GM18505 (cell line): ENCODE measurements around the gene TMEM60.
"Not testable (repeated sequence)": the region's sequence is repeated elsewhere in the genome, so short reads cannot be mapped to it uniquely, and the experiment has no call there.

Source experiments
- ATAC-seq: cut with Tn5 transposase; IDR thresholded peaks from one replicate; pipeline ENCODE4 v1.9.1; 2021; ENCODE audit not compliant: unreplicated experiment
- POLR2A ChIP-seq: IDR thresholded peaks from 4 replicates; pipeline ENCODE4 v1.6.1; 2011; ENCODE audit warnings: borderline replicate concordance; ENCODE audit not compliant: insufficient read depth, insufficient read length; ENCODE audit errors: extremely low read depth

TMEM60 gene

GRCh38 chr7:77798394-77799077 is at the start of gene TMEM60, which contains the start of gene PHTF2:
TSS of gene TMEM60 (minus strand) at chr7:77798434. CDS start at chr7:77794373, 4,061 bp downstream.
TSS of gene PHTF2 (plus strand) at chr7:77798773.
- TF ChIP-seq POLR2A: peak; percentile 63
- peak; percentile 86 for ATAC-seq

DNA sequence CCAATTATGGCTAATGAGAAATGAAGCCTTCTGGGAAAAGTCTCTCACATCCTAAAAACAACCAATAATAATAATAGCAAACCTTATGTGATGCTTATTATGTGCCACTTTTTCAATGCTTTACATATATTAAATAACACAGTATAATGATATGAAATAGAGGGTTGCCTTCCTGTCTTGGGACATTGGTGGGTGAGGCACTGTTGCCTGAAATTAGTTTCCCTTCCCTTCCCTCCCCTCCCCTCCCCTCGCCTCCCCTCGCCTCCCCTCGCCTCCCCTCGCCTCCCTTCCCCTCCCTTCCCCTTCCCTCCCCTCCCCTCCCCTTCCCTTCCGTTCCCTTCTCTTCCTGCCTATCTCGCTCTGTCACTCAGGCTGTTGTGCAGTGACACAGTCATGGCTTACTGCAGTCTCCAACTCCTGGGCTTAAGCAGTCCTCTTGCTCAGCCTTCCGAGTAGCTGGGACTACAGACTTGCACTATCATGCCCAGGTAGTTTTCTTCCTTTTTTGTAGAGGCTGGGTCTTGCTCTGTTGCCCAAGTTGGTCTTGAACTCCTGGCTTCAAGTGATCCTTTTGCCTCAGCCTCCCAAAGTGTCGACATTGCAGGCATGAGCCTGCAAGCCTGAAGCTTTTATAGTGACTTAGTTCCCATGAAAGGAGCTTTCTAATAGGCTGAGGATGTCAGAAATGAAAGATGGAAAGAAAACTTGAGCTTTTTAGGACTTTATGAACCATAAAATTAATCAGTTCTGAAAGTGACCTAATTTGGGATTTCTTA is 48.3 kb upstream of the TMEM60 start:
- no peak for ATAC-seq
- TF ChIP-seq POLR2A: no peak

DNA sequence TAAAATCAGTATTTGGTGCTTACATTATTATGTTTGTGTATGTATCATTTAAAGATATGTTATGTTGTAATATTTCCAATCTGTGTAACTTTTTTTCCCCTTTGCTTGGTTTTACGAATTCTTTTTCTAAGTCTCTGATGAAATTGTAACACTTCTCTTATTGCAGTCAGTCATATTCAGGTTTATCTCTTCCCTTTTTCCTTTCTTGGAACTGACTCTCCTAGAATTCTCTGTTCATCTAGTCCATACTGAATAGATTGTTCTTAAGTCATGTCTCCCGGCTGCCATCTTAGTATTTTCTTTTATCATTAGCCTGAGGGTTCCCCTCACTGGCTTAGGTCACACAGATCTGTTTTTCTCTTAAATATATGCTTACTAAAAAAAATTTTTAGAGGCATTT is 45.0 kb upstream of the TMEM60 start:
- ATAC-seq: no peak
- no peak for TF ChIP-seq POLR2A

DNA sequence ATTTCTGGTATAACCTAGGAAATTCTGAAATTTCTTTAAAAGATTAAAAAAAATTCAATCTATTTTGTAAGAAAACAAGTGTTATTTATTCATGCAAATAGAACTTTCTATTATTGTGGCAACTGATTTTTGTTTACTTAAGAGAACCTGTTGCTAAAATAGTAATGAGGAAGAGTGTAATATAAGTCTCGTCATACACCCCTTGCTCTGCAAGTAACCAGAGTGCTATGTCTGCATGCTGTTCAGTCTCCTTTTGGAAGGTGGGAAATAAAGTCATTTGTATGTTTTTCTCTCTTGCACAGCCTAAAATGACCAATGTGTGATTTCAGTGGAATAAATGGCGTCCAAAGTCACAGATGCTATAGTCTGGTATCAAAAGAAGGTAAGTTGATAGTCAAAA is 41.7 kb upstream of the TMEM60 start:
- ATAC-seq: no peak

GRCh38 chr7:77838929-77839491 is 40.8 kb upstream of the TMEM60 start:
- no peak for ATAC-seq
- no peak for TF ChIP-seq POLR2A

More for the DNA sequence above, 41.7 kb upstream of the TMEM60 start:
- TF ChIP-seq POLR2A: no peak

DNA sequence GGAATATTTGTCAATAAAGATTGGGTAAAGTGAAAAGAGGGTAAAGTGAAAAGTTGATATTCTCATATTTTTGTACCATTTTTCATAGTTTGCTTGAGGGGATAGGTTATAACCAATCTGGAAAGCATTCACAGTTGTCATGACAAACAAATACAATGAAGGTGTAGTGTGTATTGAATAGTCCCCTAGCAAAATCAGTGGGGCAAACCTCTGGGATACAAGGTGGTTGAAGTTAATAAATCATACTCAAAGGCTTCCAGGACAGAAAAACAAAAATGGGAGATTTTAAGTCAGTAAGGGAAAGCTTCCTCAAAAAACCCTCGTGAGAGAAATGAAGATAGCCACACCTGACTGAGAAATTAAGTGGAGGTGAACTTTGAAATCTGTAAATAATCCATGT is 39.7 kb upstream of the TMEM60 start:
- TF ChIP-seq POLR2A: no peak
- no peak for ATAC-seq

DNA sequence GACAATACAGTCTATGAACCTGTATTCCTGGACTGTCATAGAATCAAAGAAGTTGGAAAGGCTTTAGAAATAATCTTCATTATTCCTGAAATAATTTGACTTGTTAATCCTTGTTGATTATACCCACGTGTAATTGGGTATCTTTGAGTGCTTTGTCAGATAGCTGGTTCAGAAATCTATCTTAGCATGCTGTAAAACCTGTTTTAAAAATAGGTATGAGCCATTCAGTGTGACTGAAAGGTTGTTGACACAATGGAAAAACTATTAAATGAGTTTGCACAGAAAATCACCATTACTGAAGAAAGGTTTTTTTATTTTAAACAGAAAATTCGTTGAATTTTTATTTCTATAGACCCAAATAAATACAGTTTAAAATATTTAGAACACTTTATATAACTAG is 39.0 kb upstream of the TMEM60 start:
- no peak for ATAC-seq
- no peak for TF ChIP-seq POLR2A

DNA sequence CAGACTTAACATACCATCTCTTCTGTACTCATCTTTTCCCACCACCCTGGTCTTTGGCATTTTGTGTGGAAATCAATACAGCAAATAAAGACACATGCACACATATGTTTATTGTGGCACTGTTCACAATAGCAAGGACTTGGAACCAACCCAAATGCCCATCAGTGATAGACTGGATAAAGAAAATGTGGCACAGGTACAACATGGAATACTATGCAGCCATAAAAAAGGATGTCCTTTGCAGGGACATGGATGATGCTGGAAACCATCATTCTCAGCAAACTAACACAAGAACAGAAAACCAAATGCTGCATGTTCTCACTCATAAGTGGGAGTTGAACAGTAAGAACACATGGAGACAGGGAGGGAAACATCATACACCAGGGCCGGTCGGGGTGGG is 38.2 kb upstream of the TMEM60 start:
- not testable (repeated sequence) for ATAC-seq

DNA sequence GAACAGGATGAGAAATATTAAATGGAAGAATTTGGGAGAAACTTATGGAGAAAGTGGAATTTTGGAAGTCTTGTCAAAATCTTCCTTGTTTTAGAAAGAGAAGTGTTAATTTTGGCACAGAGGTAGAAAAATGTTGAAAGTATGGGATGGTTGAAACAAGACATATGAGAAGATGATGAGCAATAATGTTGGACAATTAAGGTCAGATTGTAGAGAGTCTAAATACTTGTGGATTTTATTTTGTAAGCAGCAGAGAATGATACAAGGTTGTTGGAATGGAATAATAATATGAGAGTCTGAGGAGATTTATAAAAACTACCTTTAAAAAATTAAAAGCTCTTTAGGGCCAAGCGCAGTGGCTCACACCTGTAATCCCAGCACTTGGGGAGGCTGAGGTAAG is 34.9 kb upstream of the TMEM60 start:
- ATAC-seq: no peak
- no peak for TF ChIP-seq POLR2A

DNA sequence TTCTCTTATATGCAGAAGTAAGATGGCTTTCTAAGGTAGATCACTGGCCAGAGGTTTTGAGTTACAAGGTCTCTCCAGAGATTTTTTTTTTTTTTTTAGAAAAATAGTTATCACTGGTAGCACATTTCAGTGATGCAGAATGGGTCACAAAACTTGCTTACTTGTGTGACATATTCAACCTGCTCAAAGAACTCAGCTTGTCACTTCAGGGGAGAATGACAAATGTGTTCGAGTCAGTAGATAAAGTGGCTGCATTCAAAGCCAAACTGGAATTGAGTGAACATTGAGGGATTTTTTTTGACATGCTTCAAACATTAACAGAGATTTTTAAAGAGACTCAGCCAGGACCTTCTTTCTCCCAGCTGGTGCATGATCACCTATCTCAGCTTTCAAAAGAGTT is 33.7 kb upstream of the TMEM60 start:
- ATAC-seq: no peak
- TF ChIP-seq POLR2A: no peak

- no peak for TF ChIP-seq POLR2A
- ATAC-seq: no peak
Observed at GRCh38 chr7:77831481-77831880, 33.2 kb upstream of the TMEM60 start.

DNA sequence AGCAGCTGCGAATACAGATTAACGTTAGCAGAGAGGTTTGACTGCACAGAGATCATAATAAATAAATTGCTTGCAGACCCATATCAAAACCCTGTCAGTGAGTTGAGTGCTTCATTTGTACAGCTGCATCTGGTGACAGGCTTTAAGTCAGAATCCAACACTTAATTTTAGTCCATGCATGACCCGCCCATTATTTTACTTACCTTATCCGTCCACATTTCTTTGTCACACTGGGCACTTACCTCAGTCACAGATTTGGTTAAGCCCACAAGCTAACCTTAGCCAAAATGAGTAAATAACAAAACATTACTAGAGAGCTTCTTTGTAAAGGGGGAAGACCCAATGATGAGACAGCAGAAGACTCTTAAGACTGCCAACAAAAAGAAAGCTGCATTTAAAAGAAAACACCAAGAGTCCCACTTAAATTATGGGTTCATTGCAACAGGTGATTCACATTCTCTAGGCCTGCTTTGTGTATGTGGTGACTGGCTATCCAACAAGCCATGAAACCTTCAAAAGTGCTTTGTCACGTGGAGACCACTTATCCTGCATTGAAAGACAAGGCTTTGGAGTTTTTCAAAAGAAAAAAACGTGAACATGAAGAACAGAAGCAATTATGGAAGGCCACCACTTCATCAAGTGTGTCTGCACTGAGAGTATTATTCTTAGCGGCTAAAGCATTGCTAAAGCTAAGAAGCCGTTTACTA is 32.6 kb upstream of the TMEM60 start:
- no peak for ATAC-seq

DNA sequence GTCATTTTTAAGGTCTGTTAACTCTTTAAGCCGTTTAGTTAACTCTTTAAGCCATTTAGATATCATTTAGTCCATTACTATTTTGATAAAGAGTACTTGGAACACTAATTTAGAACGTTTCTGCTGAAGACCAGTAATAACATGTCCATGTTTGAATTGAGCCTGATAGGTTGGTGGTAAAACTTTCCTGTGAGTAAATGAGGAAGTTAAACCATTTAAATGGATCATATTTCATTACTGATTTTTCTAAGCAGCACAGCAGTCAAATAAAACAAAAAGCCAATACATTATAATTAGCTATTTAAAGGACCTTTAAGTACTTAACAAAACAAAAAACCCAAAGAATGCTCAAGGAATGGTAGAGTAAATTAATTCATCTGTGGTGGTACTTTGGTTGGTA is 29.8 kb upstream of the TMEM60 start:
- no peak for TF ChIP-seq POLR2A
- ATAC-seq: no peak

More for the DNA sequence above, 32.6 kb upstream of the TMEM60 start:
- no peak for TF ChIP-seq POLR2A
